ENCODE data around the gene CPSF4.

GRCh38 chr7:99404977-99405320 lies 33.8 kb upstream of the CPSF4 start:
- TF ChIP-seq CTCF (IDR thresholded peaks at IDR 0.05) (no peak), POLR2A (IDR thresholded peaks at IDR 0.05) (no peak)

Measured in lower leg skin (tissue), 3 donors.